Anterior cingulate cortex (tissue), 58 donors: ENCODE data around the gene DEAF1.

Experiments
- DNase-seq, 58 donors: peaks; one replicate each; lab custom pipeline; 2025; lab: John Stamatoyannopoulos, UW

The DEAF1 gene

DNA sequence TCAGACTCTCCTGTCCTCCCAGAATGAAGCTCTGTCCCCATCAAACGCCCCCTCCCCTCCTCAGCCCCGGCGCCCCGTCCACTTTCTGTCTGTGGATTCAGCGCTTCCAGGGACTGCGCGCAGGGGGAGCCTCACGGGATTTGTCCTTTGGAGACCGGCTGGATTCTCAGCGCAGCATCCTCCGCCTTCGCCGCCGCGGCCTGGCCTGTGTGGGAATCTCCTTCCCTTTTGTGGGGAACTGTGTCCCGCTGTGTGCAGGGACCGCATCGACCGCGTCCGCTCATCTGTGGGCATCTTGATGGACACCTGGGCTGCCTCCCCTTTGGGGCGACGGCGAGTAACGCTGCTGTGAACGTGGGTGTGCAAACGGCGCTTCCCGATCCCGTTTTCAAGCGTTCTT lies 67.0 kb downstream of the DEAF1 start:
- no peak for DNase-seq

DNA sequence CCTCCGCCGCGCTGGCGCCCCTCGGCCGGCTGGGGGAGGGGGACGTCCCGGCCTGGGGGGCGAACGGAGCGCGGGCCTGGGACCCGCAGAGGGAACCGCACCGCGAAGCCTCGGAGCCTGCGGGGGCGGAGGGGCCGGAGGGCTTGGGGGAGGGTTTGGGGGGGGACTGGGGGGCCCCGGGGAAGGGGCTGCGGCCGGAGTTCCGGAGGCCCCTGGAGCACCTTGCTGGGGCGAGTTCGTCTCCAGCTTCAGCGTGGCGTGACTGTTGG lies 67.8 kb downstream of the DEAF1 start:
- no peak for DNase-seq

DNA sequence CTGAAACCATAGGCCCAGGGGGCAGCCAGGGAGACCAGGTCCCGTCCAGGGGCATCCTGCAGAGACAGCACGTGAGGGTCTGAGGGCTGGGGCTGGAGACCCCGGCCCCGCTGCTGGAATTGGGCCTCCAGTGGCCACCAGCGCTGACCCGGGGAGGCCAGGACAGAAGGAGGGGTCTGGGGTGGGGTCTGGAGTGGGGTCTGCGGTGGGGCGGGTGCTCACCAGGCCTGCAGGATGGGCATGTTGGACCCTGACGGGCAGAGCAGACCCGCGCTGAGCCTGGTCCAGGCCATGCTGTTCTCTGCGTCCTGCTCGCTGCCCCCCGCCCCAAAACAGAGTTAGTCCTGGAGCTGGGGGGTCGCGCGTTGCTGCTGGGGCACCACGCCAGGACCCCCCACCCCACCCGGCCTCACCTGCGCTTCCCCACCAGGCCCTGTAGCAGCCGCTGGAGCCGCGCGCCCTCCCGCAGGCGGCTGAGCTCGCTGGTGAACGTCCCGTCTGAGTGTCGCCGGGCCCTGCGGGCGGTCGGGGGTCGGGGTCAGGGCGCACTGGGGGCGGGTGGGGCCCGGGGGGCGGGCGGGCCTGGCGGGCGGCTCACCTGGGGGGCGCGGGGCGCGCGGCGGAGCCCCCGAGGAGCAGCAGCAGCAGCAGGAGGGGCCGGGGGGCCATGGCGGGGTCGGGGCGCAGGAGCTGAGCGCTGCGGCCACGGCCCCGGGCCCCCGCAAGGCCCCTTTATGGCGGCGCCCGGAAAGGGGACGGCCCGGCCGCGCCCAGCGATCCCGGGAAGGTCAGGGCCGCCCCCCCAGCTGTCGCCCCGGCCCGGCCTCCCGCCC lies 68.3 kb downstream of the DEAF1 start, which contains the start of gene SCT:
Gene SCT (minus strand): TSS at position 707 of the 833 bp plus-strand sequence. CDS start 38 bp downstream, at position 669.
- no peak for DNase-seq

GRCh38 chr11:625636-626268 lies 69.3 kb downstream of the DEAF1 start:
- DNase-seq: no peak

- no peak for DNase-seq
These were observed 70.1 kb downstream of the DEAF1 start, which contains the start of gene CDHR5 for GRCh38 chr11:624705-625635. CDHR5 (minus strand) TSS chr11:624955; CDS start chr11:624902, 53 bp downstream.

- DNase-seq: no peak
These were observed 70.9 kb downstream of the DEAF1 start for GRCh38 chr11:623999-624704.

DNA sequence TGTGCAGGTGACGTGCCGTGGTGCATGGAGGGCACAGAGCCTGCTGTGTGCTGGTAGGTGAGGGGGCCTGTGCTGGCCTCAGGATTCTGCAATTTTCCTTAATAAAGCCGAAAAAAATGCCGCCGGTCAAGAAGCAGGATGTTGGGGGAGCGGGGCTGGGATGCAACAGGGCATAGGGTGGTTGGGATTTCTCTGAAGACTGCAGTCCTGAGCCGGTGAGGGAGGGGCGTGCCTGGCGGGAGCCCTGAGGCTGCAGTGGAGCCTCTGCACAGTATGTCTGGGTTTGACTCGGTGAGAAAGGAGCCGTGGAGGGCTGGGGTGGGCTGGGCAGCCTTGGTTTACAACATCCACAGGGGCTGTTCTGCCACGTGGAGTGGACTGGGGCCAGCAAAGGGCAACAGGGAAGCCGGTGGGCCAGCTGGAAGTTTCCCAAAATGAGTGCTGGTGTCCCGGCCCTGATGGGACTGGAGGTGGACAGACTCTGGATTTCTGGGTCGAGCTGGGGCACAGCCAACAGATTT lies 71.6 kb downstream of the DEAF1 start:
- no peak for DNase-seq

DNA sequence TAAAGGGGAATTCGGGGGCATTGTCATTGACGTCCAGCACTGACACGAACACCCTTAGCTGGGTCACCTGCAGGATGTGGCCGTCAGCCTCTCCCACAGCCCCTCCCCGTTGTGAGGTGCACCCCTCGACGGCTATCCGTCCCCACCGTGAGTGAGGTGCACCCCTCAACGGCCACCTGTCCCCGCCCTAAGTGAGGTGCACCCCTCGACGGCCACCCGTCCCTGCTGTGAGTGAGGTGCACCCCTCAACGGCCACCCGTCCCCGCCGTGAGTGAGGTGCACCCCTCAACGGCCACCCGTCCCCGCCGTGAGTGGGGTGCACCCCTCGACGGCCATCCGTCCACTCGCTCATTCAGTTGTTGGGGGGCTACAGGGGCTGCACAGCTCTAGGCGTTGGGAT lies 73.2 kb downstream of the DEAF1 start:
- DNase-seq: no peak

GRCh38 chr11:620935-621814 lies 73.8 kb downstream of the DEAF1 start:
- no peak for DNase-seq

DNA sequence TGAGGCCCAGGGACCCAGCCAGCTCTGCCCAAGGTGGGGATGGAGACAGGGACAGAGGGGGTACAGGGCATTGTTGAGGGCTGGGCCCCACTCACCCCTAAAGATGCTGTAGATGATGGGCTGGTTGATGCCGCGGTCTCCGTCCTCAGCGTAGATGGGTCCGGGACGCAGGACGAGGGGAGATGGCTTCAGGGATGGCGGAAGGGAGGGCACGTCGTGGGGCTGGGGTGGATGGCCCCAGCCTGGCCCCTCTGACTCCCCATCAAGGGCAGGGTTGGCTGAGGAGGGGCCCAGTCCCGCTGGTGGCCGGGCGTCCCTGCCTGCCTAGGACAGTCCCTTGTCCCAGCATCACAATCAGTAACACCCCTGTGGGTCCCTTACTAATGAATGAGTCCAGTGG lies 74.8 kb downstream of the DEAF1 start:
- no peak for DNase-seq

- no peak for DNase-seq
These were observed 75.4 kb downstream of the DEAF1 start for GRCh38 chr11:619628-620050.

DNA sequence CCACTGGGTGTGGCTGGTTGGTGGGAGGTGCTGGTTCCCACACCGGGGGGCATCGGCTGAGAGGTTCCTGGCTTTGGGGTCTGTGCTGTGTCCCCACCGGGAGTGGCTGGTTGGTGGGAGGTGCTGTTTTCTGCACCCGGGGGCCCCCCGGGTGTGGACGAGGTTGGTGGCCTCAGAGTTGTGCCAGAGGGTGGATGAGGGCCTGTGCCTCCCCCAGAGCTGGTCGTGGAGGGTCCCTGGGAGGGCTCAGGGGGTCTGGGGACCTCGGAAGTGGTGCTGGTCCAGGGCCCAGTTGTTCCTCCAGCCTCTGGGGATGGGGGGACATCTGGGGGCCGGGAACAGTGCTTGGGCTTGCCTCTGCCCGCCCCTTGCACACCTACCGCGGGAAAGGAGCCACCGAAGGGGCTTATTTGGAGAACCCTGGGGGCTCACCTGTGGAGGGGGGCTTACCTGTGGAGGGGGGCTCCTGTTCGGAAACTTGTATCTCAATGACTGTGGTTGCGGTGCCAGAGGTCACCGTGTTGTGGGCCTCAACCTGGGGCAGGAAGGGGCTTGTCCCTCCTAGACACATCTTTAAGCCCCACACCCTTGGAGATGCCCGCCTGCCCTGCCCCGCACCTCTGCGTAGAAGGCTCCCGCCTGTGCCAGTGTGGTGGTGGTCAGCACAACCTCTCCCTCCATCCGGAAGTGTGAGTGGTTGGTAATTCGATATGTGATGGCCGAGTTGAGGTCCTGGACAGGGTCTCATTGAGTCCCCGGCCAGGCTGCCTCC lies 76.0 kb downstream of the DEAF1 start:
- DNase-seq: no peak

GRCh38 chr11:617912-618682 lies 76.9 kb downstream of the DEAF1 start:
- no peak for DNase-seq

DNA sequence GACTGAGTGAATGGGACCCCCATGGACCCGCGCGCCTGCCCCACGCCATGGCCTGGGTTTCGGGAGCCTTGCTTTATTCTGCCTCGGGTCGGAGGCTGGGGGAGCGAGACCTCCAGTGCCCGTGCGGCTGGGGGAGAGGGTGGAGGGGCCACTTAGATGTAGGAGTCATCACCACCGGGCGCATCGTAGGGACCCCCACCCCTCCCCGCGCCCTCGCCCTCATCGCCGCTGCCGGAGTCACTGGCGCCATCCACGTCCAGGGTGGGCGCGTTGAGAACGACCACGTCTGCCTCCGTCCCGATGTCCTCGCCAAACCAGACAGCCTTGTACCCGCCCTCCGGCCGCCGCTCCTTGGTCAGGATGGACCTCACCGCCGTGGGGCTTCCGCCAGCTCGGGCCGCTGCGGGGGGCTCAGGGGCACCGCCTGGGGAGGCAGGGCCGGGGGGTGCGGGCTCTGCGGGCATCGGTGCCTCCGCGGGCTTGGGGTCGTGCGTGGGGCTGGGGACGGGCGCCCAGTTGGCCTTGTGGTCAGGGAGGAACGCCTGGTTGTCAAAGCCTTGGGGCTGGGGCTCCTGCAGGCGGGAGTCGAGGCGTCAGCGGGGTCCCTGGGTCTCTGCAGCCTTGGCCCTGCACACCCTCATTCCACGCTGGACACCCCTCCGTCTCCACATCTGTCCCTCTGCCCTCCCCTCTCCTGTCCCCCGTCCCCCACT lies 77.7 kb downstream of the DEAF1 start:
- no peak for DNase-seq

DNA sequence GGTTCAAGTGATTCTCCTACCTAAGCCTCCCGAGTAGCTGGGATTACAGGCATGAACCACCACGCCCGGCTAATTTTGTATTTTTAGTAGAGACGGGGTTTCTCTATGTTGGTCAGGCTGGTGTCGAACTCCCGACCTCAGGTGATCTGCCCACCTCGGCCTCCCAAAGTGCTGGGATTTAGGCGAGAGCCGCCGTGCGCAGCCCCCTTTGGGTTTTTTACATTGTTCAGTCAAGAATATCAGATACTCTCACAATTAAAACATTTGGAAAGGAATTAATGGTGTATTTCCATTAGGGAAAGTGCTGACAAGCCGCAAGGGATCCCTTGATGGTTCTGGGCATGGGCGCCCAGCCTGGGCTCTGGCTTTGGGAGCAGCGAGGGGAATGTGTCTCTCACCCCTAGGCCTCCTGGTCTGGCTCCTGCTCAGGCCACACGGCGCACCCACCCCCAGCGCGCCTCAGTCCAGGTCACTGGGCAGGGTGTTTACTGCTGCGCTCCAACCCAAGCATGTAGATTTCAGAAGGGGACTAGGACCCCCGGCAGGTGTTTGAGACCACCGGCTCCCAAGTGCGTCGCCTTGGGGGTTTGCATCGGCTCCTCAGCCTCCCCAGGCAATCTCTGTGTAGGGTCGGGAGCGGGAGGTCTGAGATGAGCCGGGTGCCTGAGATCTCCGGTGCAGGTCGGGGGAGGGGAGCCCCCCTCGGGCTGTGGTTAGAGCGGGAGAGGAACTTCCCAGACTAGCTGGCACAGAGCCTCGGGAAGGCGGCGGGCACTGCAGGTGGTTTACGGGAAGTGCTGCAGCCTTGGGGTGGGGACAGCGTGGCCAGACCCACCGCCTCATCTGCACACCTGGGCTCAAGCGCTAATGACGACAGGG lies 78.5 kb downstream of the DEAF1 start:
- no peak for DNase-seq
